OCI-LY7 (cell line): ENCODE data around the gene UNC5B.

ENCODE experiments used
- EZH2phosphoT487 ChIP-seq: fragments of 200-600 bp; sonication (generic); IDR thresholded peaks from 2 replicates; pipeline ENCODE4 v1.6.1; 2018; ENCODE audit warnings: low read depth, borderline replicate concordance, mild to moderate bottlenecking, mixed run types, antibody characterized with exemption, low read length, moderate library complexity, mixed read lengths
- TF ChIP-seq, protein P1 (sequence below): fragments of 200-600 bp; sonication (generic); conservative IDR thresholded peaks from 2 replicates; pipeline ENCODE4 v1.5.1; 2014; ENCODE audit warnings: mild to moderate bottlenecking, antibody characterized with exemption, low read length, moderate library complexity, mixed read lengths

DNA sequence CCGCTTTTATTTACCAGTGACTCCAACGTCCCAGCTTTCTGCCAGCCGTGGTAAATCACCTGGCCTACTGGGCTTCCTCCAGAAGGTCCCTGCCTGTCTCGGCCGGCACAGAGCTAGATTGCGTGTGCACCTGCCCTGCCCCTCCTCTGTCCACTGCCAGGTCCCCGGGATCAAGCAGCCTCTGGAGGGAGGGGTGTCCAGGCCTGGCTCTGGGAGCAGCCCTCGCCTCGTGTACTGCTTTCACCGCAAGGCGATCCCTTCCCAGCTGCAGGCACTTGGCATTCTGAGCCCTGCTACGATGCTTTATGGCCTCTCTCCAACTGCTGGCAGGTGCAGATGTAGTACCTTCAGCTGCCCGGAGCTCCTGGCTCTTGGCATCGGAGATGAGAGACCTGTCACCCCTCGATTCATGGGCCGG is 114.1 kb downstream of the UNC5B start:
- TF ChIP-seq, protein P1, sequence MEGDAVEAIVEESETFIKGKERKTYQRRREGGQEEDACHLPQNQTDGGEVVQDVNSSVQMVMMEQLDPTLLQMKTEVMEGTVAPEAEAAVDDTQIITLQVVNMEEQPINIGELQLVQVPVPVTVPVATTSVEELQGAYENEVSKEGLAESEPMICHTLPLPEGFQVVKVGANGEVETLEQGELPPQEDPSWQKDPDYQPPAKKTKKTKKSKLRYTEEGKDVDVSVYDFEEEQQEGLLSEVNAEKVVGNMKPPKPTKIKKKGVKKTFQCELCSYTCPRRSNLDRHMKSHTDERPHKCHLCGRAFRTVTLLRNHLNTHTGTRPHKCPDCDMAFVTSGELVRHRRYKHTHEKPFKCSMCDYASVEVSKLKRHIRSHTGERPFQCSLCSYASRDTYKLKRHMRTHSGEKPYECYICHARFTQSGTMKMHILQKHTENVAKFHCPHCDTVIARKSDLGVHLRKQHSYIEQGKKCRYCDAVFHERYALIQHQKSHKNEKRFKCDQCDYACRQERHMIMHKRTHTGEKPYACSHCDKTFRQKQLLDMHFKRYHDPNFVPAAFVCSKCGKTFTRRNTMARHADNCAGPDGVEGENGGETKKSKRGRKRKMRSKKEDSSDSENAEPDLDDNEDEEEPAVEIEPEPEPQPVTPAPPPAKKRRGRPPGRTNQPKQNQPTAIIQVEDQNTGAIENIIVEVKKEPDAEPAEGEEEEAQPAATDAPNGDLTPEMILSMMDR: no peak
- TF ChIP-seq EZH2phosphoT487: no peak
